Urinary bladder (tissue), 4 donors: Measurements from ENCODE around the gene ADAMTSL3. TPM values are rescaled to one million over a fixed set of nuclear protein-coding genes. Genes with fewer than 3 reads are reported as not detected.
A peak's percentile ranks its signal among the peaks of the same experiment; 100 is the strongest.
"Not testable (repeated sequence)": the region's sequence is repeated elsewhere in the genome, so short reads cannot be mapped to it uniquely, and the experiment has no call there.

Experiments used
- DNase-seq: peaks from one replicate; pipeline ENCODE4 v3.0.0-alpha.2; 2015; ENCODE audit errors: extremely low spot score
- H3K27ac ChIP-seq: one replicate; pipeline ENCODE4 v1.5.1; 2013; ENCODE audit warnings: low read depth, mild to moderate bottlenecking, moderate library complexity
- H3K36me3 ChIP-seq: one replicate; pipeline ENCODE4 v1.6.1; 2013; ENCODE audit warnings: mild to moderate bottlenecking, moderate library complexity; ENCODE audit not compliant: insufficient read depth
- H3K4me1 ChIP-seq: one replicate; pipeline ENCODE4 v1.6.1; 2013; ENCODE audit warnings: mild to moderate bottlenecking, moderate library complexity; ENCODE audit not compliant: insufficient read depth
- H3K4me3 ChIP-seq: one replicate; pipeline ENCODE4 v1.5.1; 2013; ENCODE audit warnings: low read depth, low read length
- WGBS: extraction: QIAGEN DNeasy Blood & Tissue Kit; methylation state at CpG from one replicate; pipeline ENCODE4 v1.1.7; 2013; 5-methylcytosine and 5-hydroxymethylcytosine counted together
- polyA plus RNA-seq: library from polyadenylated mRNA; stranded (reverse); fragments of 200-250 nt; gene quantifications from one replicate; pipeline ENCODE4 v1.2.3, GENCODE V29; 2013
- total RNA-seq: library from RNA; depleted of rRNA; stranded (reverse); fragments of >200 nt; gene quantifications from one replicate; pipeline ENCODE4 v1.2.3, GENCODE V29; 2014
- donor health status: healthy with polysubstance abuse.
- donor health status: healthy.

Gene ADAMTSL3
- total and polyA plus RNA-seq, 2 donors: 14.4 to 56.9 TPM

GRCh38 chr15:83930392-83931212 is 276.7 kb downstream of the ADAMTSL3 start:
- Histone ChIP-seq H3K36me3 (no peaks in the 10 kb centered on the region), H3K4me1 (no peaks in the 10 kb centered on the region), H3K27ac (no peak overlapping the region), H3K4me3 (no peak overlapping the region)
- peak; percentile 17 for DNase-seq

- H3K4me1 ChIP-seq: no peaks in the 10 kb centered on the region
- WGBS: 97% methylated on average over 1 of the region's 1 CpG
- no peak overlapping the region for H3K4me3 ChIP-seq
- no peaks in the 10 kb centered on the region for H3K36me3 ChIP-seq
- no peak overlapping the region for H3K27ac ChIP-seq
- DNase-seq: no peak
Observed at GRCh38 chr15:83935774-83936173, 281.9 kb downstream of the ADAMTSL3 start.

GRCh38 chr15:83940136-83940535 is 286.2 kb downstream of the ADAMTSL3 start:
- 94% methylated on average over 4 of the region's 4 CpGs for WGBS
- DNase-seq: no peak

GRCh38 chr15:83943043-83943442 is 289.1 kb downstream of the ADAMTSL3 start:
- DNase-seq: no peak
- Histone ChIP-seq H3K4me3 (no peak overlapping the region), H3K4me1 (no peaks in the 10 kb centered on the region), H3K27ac (no peak overlapping the region), H3K36me3 (no peaks in the 10 kb centered on the region)
- WGBS: 96% methylated on average over 3 of the region's 3 CpGs

More at GRCh38 chr15:83940136-83940535, 286.2 kb downstream of the ADAMTSL3 start:
- Histone ChIP-seq H3K4me3 (no peak overlapping the region), H3K4me1 (no peaks in the 10 kb centered on the region), H3K27ac (no peak overlapping the region), H3K36me3 (no peaks in the 10 kb centered on the region)

DNA sequence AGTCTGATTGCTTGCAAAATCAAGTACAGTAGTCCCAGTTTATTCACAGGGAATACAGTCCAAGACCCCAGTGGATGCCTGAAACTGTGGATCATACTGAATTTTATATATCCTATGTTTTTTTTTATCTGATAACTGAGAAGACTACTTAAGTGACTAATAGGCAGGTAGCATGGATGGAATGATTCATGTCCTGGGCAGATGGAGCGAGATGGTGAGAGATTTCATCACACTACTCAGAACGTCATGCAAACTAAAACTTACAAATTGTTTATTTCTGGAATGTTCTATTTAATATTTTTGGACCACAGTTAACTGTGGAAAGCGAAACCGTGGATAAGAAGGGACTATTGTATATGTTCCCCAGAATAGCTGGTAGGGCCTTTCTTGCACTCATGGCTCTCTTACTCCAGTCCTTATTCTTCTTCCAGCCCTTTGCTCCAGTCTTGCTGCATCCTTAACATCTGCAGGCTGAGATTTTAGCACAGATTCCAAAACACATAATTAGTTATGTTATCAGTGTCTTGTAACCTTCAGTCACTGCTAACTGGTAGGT is 290.0 kb downstream of the ADAMTSL3 start:
- DNase-seq: no peak
- H3K36me3 ChIP-seq: no peaks in the 10 kb centered on the region
- 74% methylated on average over 4 of the region's 4 CpGs for WGBS

GRCh38 chr15:83947156-83947555 is 293.2 kb downstream of the ADAMTSL3 start:
- no peak overlapping the region for H3K27ac ChIP-seq
- no peak for DNase-seq
- H3K4me3 ChIP-seq: no peak overlapping the region
- 54% methylated on average over 4 of the region's 4 CpGs for WGBS
- H3K36me3 ChIP-seq: no peaks in the 10 kb centered on the region
- H3K4me1 ChIP-seq: no peaks in the 10 kb centered on the region

More for the DNA sequence above, 290.0 kb downstream of the ADAMTSL3 start:
- no peak overlapping the region for H3K4me3 ChIP-seq
- no peak overlapping the region for H3K27ac ChIP-seq
- H3K4me1 ChIP-seq: no peaks in the 10 kb centered on the region

GRCh38 chr15:83954506-83954905 is 300.6 kb downstream of the ADAMTSL3 start:
- H3K27ac ChIP-seq: no peak overlapping the region
- no peak for DNase-seq
- H3K4me1 ChIP-seq: no peaks in the 10 kb centered on the region
- no peaks in the 10 kb centered on the region for H3K36me3 ChIP-seq
- no peak overlapping the region for H3K4me3 ChIP-seq

- H3K4me1 ChIP-seq: no peaks in the 10 kb centered on the region
- no peak overlapping the region for H3K4me3 ChIP-seq
- no peaks in the 10 kb centered on the region for H3K36me3 ChIP-seq
- no peak overlapping the region for H3K27ac ChIP-seq
- WGBS: 90% methylated on average over 1 of the region's 1 CpG
- DNase-seq: no peak
Observed at GRCh38 chr15:83955806-83956265, 301.9 kb downstream of the ADAMTSL3 start.

GRCh38 chr15:83956887-83957286 is 303.0 kb downstream of the ADAMTSL3 start:
- WGBS: 55% methylated on average over 4 of the region's 4 CpGs
- peak; percentile 17 for DNase-seq
- Histone ChIP-seq H3K27ac (no peak overlapping the region), H3K4me1 (no peaks in the 10 kb centered on the region), H3K36me3 (no peaks in the 10 kb centered on the region), H3K4me3 (no peak overlapping the region)

- Histone ChIP-seq H3K4me3 (no peak overlapping the region), H3K36me3 (no peaks in the 10 kb centered on the region), H3K4me1 (no peaks in the 10 kb centered on the region), H3K27ac (no peak overlapping the region)
- WGBS: 90% methylated on average over 2 of the region's 2 CpGs
- DNase-seq: no peak
Observed at GRCh38 chr15:83959477-83959876, 305.6 kb downstream of the ADAMTSL3 start.

GRCh38 chr15:83960192-83960829 is 306.4 kb downstream of the ADAMTSL3 start:
- Histone ChIP-seq H3K36me3 (no peaks in the 10 kb centered on the region), H3K4me3 (no peak overlapping the region), H3K27ac (no peak overlapping the region), H3K4me1 (no peaks in the 10 kb centered on the region)
- no peak for DNase-seq
- 82% methylated on average over 6 of the region's 6 CpGs for WGBS

- WGBS: 90% methylated on average over 3 of the region's 3 CpGs
- no peaks in the 10 kb centered on the region for H3K36me3 ChIP-seq
- H3K4me1 ChIP-seq: no peaks in the 10 kb centered on the region
- H3K27ac ChIP-seq: no peak overlapping the region
- no peak overlapping the region for H3K4me3 ChIP-seq
- no peak for DNase-seq
Observed at GRCh38 chr15:83961311-83961710, 307.4 kb downstream of the ADAMTSL3 start.

GRCh38 chr15:83964967-83965366 is 311.0 kb downstream of the ADAMTSL3 start:
- H3K36me3 ChIP-seq, DNase-seq, H3K4me3 ChIP-seq, H3K4me1 ChIP-seq, H3K27ac ChIP-seq: not testable (repeated sequence)
- 86% methylated on average over 1 of the region's 1 CpG for WGBS
